Activated CD8-positive, alpha-beta memory T cell treated with anti-CD3 and anti-CD28 coated beads for 4 hours (primary cell): ENCODE results near the gene SH2D7.

ENCODE experiments used
- DNase-seq, 2 donors: peaks; one replicate each; pipeline ENCODE4 v3.0.0-alpha.2; 2020; ENCODE audit warnings: low read depth in 2 of 2

The SH2D7 gene

DNA sequence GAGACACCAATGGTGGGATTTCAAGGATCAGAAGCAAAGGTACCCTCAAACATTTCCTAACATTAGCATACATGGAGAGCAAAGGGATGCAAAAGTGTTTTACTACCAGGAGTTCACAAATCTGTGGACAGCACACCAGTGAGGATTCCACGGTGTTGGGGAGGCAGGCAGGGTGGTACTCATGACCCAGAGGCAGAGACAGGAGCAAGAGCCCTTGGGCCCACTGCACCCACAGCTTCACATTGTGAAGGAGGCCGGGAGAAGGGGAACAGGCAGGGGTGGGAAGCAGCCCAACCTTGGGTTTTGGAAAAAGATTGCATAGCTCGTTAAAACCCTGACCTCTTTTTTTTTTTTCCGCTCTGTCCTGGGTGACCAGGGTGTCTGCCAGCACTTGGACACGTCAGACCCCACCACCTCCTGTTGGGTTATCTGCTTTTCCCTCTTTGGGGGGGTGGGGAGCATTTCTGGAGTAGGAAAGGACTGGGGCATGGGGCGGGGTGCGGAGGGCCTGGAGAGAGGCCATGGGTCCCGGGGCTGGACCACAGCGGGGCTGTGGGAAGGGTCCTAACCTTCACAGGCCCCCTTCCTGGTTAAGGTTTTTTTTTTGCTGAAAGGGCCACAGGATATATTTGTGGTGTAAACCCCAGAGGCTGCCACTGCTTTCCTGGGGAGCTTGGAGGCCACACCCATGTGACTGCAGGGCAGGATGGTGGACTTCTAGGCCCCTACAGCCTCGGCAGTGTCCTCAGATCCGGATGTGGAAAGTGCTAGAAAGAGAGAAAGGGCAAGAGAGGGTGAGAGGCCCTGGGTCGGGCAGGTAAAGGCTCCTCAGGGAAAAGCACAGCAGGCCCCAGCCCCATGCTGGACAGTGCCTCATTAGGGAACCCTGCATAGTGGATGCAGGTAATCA, 12.5 kb downstream of the SH2D7 start:
- DNase-seq = no peak

- DNase-seq = no peak
These were observed 13.3 kb downstream of the SH2D7 start for GRCh38 chr15:78105476-78106241.

- DNase-seq = no peak
These were observed 15.1 kb downstream of the SH2D7 start for GRCh38 chr15:78107471-78107870.

GRCh38 chr15:78108300-78109084, 16.1 kb downstream of the SH2D7 start:
- peak; percentile 64 to 71 for DNase-seq

- DNase-seq = no peak
These were observed 16.8 kb downstream of the SH2D7 start for GRCh38 chr15:78109156-78109555.

DNA sequence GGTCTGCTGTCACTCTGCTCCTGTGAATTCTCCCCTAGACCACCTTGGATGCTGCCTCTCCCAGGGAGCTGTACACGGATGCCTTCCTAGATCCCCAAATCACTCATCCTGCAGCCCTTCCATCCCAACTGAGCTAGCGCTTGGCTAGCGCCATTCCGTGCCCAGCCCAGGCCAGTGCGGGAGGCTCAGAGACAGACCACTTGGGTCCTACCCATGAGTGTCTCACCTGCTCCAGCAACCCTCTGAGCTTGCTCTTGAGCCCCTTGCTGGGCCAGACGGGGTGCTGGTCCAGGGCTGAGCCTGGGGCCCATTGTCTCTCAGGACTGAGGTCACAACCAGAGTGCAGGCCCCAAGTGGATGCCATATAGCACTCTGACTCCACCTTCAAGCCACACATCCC, 17.7 kb downstream of the SH2D7 start:
- DNase-seq = no peak

DNA sequence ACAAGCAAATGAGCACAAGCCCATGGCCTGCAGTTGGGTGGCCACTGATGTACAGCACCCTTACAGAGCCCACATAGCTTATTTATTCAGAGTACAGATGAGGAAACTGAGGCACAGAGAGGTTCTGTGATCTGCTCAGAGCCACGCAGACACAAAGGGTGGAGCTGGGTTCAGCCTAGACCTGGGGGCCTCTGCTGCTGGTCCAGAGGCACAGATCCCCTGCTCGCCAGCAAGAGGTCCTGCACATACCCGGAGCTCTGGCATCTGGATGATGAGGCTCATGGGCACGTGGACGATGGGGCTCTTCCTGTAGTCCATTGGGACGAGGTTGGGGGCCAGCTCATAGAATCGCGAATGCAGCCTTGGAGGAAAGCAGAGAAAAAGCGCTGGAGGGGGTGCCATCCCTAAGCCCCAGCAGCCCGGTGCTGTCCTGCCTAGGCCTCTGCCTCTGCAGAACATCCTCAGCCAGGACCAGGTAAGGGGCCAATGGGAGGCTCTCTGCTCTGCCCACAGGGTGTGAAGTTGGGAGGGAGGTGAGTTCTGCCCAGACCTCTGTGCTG, 18.6 kb downstream of the SH2D7 start:
- DNase-seq = no peak

- DNase-seq = no peak
These were observed 19.4 kb downstream of the SH2D7 start for GRCh38 chr15:78111788-78112187.

DNA sequence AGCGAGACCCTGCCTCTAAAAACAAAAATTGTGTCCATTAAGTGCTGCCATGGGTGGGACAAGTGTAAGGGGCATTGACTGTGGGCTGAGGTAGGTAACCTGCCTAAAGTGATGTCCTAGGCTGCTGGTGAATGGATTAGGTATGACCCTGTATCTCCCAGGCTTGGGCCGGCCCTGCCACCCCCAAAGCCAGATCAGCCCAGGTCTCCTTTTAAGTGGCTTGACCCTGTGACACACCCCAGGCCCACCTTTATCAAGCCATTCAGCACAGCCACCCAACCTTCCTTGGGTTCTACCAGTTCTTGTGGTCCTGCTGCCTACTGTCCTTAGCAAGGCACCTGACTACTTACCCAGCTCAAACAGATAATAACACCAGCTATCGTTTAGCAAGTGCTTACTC, 20.2 kb downstream of the SH2D7 start:
- no peak for DNase-seq

- no peak for DNase-seq
These were observed 28.2 kb downstream of the SH2D7 start for GRCh38 chr15:78120523-78120922.

GRCh38 chr15:78125267-78125666, 32.9 kb downstream of the SH2D7 start:
- no peak for DNase-seq

DNA sequence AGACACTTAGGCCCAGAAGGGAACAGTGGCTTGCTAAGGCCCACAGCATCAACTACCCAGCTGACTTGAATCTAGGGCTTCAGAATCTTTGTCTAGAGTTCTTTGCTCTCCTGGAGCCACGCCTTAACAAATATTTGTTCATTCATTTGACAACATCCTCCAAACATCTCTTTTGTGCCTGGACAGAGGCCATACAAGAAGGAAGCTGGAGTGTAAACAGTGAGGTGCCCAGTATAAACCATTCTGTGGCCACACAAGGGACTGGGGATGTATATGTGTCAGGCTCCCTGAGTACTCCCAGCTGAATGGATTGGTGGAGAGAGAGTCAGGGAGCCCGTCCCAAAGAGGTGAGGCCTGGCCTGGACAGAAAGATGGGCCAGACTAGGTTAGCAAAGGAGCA, 35.5 kb downstream of the SH2D7 start:
- no peak for DNase-seq

- no peak for DNase-seq
These were observed 36.9 kb downstream of the SH2D7 start for GRCh38 chr15:78129077-78129750.

GRCh38 chr15:78129751-78130287, 37.5 kb downstream of the SH2D7 start:
- no peak for DNase-seq

DNA sequence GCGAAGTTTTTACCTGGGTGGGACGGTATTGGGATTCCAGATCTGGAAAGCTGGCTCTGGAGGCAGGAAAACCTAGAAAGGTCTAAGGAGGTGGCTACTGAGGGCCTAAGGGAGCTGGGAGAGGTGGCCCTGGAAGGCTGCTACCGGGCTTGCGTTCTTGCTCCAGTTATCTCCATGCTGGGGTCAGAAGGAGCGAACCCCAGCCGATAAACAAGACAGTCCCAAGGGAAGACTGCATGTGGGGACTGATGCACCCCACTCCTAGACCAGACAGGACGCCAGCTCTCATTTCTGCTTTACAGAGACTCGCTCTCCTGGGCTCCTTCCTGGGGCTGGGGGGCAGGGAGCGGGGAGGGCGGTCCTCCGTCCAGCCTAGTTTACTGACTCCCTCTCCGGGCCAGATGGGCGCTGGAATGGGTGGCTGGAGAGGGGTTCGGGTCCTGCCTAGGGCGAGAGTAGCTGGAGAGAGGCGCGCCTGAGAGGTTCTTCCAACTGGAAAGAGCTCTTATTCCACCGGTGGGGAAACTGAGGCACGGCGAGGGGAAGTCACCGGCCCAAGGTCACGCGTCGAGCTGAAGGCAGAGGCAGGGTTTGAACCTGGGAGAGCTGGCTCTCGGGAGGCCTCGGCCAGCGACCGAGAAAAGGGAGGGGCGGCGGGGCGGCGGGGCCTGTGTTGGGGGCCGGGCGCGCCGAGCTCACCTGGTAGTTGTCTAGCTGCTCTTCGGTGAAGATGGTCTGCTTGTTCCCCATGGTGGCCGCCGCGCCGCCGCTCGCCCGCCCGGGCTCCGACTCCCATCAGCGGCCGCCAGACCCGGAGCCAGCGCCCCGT, 38.3 kb downstream of the SH2D7 start:
- DNase-seq = no peak

DNA sequence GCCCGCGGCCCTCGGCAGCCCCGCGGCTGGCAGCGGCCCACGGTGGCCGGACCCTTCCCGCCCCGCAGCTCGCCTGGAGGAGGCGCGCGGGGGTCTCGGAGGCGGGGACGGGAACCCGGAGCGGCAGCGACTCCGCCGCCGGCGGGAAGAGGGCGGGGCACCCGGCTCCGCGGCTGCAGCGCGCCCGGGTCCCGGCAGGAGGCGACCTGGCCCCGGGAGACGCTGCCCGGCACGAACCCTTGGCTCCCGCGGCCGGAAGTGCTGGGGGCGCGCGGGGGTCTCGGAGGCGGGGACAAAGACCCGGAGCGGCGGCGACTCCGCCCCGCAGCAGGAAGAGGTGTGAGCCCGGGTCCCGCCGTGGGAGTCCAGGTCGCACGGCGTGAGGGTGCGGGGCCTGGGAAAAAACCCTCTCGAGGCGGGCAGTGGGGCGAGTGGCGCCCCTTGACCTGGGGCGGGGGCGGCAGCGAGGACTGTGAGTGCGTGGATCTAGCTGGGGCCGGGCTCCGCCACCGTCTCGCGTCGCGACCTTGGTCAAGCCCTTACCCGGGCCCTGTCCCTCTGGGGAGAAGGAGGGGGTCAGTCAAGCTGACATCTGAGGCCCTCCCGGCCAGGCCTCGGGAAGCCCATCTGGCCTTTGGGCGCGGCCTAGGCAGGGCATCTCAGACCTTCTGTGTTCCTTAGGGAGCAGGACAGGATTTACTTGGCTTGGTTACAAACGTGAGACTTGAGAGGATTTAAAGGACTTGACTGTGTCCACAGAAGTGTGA, 39.1 kb downstream of the SH2D7 start, which contains the start of gene CIB2:
CIB2 (minus strand) TSS at position 151 of the 767 bp plus-strand sequence. CDS start 230 bp downstream, outside the sequence.
- DNase-seq = peak; percentile 50

GRCh38 chr15:78133801-78134200, 41.4 kb downstream of the SH2D7 start:
- no peak for DNase-seq

DNA sequence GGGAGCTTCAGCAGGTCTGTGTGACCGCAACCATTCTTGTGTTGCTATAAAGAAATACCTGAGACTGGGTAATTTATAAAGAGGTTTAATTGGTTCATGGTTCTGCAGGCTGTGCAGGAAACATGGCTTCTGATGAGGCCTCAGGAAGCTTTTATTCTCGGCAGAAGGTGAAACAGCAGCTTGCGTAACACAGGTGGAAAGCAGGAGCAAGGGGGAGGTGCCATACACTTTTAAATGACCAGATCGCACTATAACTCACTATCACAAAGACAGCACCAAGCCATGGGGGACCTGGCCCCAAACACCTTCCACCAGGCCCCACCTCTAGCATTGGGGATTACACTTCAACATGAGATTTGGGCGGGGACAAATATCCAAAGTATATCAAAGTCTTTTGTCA, 47.2 kb downstream of the SH2D7 start:
- no peak for DNase-seq

DNA sequence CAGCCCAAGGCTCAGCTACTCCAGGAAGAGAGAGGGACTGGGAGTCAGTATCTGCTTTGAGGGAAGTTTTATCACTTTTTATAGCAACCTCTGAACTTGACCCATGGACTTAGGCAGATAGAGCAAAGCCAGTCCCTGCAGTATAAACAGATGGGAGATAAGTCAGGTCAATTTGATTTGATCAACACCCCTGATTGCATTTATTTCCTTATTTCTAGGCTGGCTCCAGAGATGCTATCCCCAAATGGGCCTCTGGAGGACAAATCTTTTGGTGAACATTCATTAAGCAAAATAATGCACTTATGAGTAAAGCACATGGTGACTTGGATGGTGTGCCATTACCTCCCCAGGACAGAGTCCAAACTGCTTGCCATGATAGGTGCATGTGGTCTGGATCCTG, 47.9 kb downstream of the SH2D7 start:
- DNase-seq = no peak
